WI38 (cell line): ENCODE results near the gene PCBP3.
"Not testable (repeated sequence)": the region's sequence is repeated elsewhere in the genome, so short reads cannot be mapped to it uniquely, and the experiment has no call there.

ENCODE experiments used
- H3K4me3 ChIP-seq: 2 replicates; pipeline ENCODE4 v1.5.1; 2011; ENCODE audit warnings: low read depth, mild to moderate bottlenecking, control low read depth, low read length
- TF ChIP-seq, protein P1 (sequence below): IDR thresholded peaks from 2 replicates; pipeline ENCODE4 v1.5.1; 2012; ENCODE audit warnings: low read depth, mild to moderate bottlenecking, control low read depth, low read length

Gene PCBP3

GRCh38 chr21:45830720-45831366 lies 187.3 kb downstream of the PCBP3 start:
- TF ChIP-seq, protein P1, sequence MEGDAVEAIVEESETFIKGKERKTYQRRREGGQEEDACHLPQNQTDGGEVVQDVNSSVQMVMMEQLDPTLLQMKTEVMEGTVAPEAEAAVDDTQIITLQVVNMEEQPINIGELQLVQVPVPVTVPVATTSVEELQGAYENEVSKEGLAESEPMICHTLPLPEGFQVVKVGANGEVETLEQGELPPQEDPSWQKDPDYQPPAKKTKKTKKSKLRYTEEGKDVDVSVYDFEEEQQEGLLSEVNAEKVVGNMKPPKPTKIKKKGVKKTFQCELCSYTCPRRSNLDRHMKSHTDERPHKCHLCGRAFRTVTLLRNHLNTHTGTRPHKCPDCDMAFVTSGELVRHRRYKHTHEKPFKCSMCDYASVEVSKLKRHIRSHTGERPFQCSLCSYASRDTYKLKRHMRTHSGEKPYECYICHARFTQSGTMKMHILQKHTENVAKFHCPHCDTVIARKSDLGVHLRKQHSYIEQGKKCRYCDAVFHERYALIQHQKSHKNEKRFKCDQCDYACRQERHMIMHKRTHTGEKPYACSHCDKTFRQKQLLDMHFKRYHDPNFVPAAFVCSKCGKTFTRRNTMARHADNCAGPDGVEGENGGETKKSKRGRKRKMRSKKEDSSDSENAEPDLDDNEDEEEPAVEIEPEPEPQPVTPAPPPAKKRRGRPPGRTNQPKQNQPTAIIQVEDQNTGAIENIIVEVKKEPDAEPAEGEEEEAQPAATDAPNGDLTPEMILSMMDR, result no peak
- no peak overlapping the region for H3K4me3 ChIP-seq

DNA sequence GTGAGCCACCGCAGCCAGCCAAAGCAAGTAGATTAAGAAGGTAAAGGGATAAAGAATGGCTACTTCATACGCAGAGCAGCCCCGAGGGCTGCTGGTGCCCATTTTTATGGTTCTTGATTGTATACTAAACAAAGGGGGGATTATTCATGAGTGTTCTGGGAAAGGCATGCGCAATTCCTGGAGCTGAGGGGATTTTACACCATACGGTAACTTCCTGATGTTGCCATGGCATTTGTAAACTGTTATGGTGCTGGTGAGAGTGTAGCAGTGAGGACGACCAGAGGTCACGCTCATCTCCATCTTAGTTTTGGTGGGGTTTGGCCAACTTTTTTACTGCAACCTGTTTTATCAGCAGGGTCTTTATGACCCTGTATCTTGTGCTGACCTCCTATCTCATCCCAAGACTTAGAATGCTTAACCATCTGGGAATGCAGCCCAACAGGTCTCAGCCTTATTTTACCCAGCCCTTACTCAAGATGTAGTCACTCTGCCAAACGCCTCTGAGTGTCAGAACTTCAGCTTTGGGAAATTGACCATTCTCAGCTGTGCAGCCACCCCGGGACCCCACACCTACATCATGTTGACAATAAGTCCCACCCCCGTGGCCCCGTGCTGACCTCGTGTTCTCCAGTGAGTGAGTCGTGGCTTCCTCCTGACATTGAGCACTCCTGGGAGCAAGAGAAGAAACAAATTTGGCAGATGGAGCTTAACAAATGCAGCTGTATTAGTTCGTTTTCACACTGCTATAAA lies 188.6 kb downstream of the PCBP3 start:
- no peak overlapping the region for H3K4me3 ChIP-seq
- TF ChIP-seq, protein P1, result no peak

DNA sequence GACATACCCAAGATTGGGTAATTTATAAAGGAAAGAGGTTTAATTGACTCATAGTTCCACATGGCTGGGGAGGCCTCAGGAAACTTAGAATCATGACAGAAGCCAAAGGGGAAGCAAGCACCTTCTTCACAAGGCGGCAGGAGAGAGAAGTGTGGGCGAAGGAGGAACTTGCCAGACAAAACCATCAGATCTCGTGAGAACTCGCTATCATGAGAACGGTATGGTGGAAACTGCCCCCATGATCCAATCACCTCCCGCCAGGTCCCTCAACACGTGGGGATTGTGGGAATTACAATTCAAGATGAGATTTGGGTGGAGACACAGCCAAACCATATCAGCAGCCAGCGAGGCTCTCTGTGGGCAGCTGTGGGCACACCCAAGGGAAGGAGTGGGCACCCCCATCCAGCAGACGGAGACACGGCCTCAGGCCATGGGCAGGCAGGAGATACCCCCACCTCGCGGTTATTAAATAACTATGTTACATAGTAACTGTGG lies 189.3 kb downstream of the PCBP3 start:
- not testable (repeated sequence) for H3K4me3 ChIP-seq

GRCh38 chr21:45833414-45833813 lies 189.9 kb downstream of the PCBP3 start:
- TF ChIP-seq, protein P1, result no peak
- H3K4me3 ChIP-seq, result no peak overlapping the region

- no peak overlapping the region for H3K4me3 ChIP-seq
- TF ChIP-seq, protein P1, result no peak
Measured at GRCh38 chr21:45834026-45834715, 190.6 kb downstream of the PCBP3 start.

DNA sequence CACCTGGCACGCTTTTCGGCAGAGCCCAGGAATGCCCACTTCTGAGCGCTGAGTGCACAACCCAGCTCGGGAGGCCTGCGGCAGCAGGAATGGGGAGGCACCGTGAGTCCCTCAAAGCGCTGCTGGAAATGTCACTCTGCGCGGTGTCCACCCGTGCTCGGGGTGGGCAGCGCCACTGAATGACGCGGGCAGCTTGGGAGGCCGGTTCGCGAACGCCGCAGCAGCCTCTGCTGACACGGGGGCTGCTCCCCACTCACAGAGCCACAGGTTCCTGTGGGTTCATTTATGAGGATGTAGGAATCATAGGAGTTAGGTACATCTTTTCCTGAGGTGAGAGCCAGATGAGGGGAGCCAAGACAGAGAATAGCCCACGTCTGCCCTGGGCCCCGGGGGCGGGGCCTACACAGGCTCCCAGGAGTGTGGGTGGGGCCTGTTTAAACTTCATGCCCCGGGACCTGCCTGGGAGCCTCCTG lies 191.3 kb downstream of the PCBP3 start:
- TF ChIP-seq, protein P1, result no peak
- no peak overlapping the region for H3K4me3 ChIP-seq

GRCh38 chr21:45835301-45836267 lies 192.1 kb downstream of the PCBP3 start:
- TF ChIP-seq, protein P1, result no peak
- H3K4me3 ChIP-seq, result no peak overlapping the region
